HEK293T (cell line): ENCODE measurements around the gene C19orf73.
"Not testable (repeated sequence)": the region's sequence is repeated elsewhere in the genome, so short reads cannot be mapped to it uniquely, and the experiment has no call there.

ENCODE experiments used
- CTCF ChIA-PET: fragments of 350-600 bp; formaldehyde crosslinking; extraction: SDS; loops from one replicate; lab custom pipeline; 2021; ENCODE audit warnings: antibody characterized with exemption, inconsistent platforms; lab: Yijun Ruan, JAX
- POLR2A ChIA-PET: fragments of 350-600 bp; formaldehyde crosslinking; extraction: SDS; loops from one replicate; lab custom pipeline; 2020; ENCODE audit warnings: antibody characterized with exemption, inconsistent platforms; lab: Yijun Ruan, JAX
- DNase-seq: peaks from one replicate; pipeline ENCODE4 v3.0.0; 2012; ENCODE audit warnings: mixed read lengths; ENCODE audit errors: extremely low spot score
- ARNT ChIP-seq: fragments of 450-650 bp; IDR thresholded peaks from 2 replicates; pipeline ENCODE4 v1.6.1; 2017; ENCODE audit warnings: mild to moderate bottlenecking
- BHLHE40 ChIP-seq: fragments of 450-650 bp; IDR thresholded peaks from 2 replicates; pipeline ENCODE4 v1.6.1; 2016; ENCODE audit warnings: mild to moderate bottlenecking, moderate library complexity, borderline replicate concordance
- CTBP1 ChIP-seq: fragments of 450-650 bp; IDR thresholded peaks from 2 replicates; pipeline ENCODE4 v1.6.1; 2016; ENCODE audit warnings: borderline replicate concordance
- ELF4 ChIP-seq: fragments of 450-650 bp; IDR thresholded peaks from 2 replicates; pipeline ENCODE4 v1.6.1; 2017; ENCODE audit warnings: antibody characterized with exemption
- FOXA1 ChIP-seq: fragments of 450-650 bp; IDR thresholded peaks from 2 replicates; pipeline ENCODE4 v1.6.1; 2016; ENCODE audit warnings: mild to moderate bottlenecking
- FOXK2 ChIP-seq: fragments of 450-650 bp; IDR thresholded peaks from 2 replicates; pipeline ENCODE4 v1.6.1; 2016; ENCODE audit warnings: mild to moderate bottlenecking
- FOXM1 ChIP-seq: fragments of 450-650 bp; IDR thresholded peaks from 2 replicates; pipeline ENCODE4 v1.6.1; 2017; ENCODE audit warnings: mild to moderate bottlenecking, borderline replicate concordance
- HDGF ChIP-seq: fragments of 450-650 bp; IDR thresholded peaks from 2 replicates; pipeline ENCODE4 v1.6.1; 2017; ENCODE audit warnings: antibody characterized with exemption, borderline replicate concordance
- L3MBTL2 ChIP-seq: fragments of 450-650 bp; conservative IDR thresholded peaks from 2 replicates; pipeline ENCODE4 v1.6.1; 2016; ENCODE audit warnings: mild to moderate bottlenecking
- LEF1 ChIP-seq: fragments of 450-650 bp; IDR thresholded peaks from 2 replicates; pipeline ENCODE4 v1.6.1; 2017; ENCODE audit warnings: mild to moderate bottlenecking, borderline replicate concordance
- NFRKB ChIP-seq: fragments of 450-650 bp; IDR thresholded peaks from 2 replicates; pipeline ENCODE4 v1.6.1; 2016; ENCODE audit warnings: mild to moderate bottlenecking, moderate library complexity
- SP1 ChIP-seq: fragments of 450-650 bp; IDR thresholded peaks from 2 replicates; pipeline ENCODE4 v1.6.1; 2017
- SUZ12 ChIP-seq: fragments of 450-650 bp; IDR thresholded peaks from 2 replicates; pipeline ENCODE4 v1.6.1; 2016; ENCODE audit warnings: mild to moderate bottlenecking
- TARDBP ChIP-seq: fragments of 450-650 bp; IDR thresholded peaks from 2 replicates; pipeline ENCODE4 v1.6.1; 2016
- ZNF384 ChIP-seq: fragments of 450-650 bp; IDR thresholded peaks from 2 replicates; pipeline ENCODE4 v1.6.1; 2016
- TF ChIP-seq, protein P1 (sequence below): fragments of 450-650 bp; IDR thresholded peaks from 2 replicates; pipeline ENCODE4 v1.6.1; 2016

C19orf73 gene

DNA sequence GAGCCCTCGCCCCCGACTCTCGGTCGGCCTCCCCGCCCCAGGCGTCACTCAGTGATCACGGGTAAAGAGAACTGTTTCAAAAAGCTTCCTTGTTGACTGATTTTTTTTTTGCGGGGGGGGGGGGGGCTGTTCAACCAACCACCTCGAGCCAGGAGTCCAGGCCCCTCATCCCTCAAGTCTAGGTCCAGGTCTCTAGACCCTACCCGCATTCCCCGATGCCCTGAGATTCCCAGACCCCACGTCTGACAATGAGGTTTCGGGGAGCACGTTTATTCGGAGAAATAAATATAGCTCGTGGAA is 32.0 kb upstream of the C19orf73 start:
- POLR2A ChIA-PET: interaction anchor here (0.6 to 1.4 kb wide), 4 partner anchors 8 to 45 kb away, joined by 3 to 6 read pairs (median 4); no protein-coding TSS in a partner anchor
- DNase-seq: no peak
- CTCF ChIA-PET: interaction anchor here (2.0 kb wide), 1 partner anchor 48 kb away, joined by 5 read pairs; no protein-coding TSS in a partner anchor
- no peak for TF ChIP-seq NFRKB
- no peak for TF ChIP-seq LEF1
- TF ChIP-seq CTBP1: no peak
- no peak for TF ChIP-seq FOXK2
- no peak for TF ChIP-seq FOXA1
- no peak for TF ChIP-seq ZNF384

DNA sequence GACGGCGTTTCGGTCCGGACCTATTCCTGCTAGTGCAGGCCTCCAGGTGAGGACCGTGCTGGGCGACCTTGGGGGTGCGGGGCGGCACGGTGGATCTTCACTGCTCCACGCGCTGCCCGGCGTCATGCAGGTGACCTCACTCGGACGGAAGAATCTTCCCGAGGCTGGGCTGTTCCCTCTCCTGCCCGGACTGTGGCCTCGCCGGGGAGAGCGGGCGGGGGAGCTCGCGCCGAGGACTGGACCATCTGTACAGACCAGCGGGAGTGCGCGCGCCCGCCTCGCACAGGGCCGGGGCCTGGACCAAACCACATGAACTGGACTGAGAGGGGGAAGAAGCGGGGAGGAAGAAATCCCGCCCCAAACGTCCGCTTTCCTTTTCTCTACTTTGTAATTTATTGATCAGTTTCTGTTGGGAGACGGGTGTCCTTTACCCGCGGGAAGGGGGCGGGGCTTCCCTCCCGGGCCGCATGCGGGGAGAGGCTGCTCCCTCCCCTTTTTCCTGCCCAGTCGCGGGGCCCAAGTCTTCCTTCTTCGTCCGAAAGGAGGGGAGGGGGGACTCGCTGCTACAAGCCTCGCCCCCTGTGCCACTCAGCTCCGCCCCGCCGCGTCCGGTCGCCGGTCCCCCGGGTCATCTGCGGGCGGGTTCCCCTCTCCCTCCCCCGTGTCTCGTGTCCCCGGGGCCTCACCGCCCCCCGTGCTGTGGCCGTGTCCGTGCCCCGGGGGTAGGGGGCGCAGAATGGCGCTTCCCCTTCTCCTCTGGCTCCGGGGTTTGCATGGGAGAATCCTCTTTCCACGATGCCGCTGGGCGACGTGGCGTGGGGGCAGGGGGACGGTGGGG is 31.4 kb upstream of the C19orf73 start:
- no peak for TF ChIP-seq ARNT
- TF ChIP-seq BHLHE40: peak; percentile 79
- TF ChIP-seq TARDBP: no peak
- TF ChIP-seq ZNF384: no peak
- TF ChIP-seq, protein P1, sequence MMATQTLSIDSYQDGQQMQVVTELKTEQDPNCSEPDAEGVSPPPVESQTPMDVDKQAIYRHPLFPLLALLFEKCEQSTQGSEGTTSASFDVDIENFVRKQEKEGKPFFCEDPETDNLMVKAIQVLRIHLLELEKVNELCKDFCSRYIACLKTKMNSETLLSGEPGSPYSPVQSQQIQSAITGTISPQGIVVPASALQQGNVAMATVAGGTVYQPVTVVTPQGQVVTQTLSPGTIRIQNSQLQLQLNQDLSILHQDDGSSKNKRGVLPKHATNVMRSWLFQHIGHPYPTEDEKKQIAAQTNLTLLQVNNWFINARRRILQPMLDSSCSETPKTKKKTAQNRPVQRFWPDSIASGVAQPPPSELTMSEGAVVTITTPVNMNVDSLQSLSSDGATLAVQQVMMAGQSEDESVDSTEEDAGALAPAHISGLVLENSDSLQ: peak; percentile 92
- no peak for TF ChIP-seq LEF1
- no peak for TF ChIP-seq NFRKB
- TF ChIP-seq ELF4: no peak
- TF ChIP-seq L3MBTL2: peak; percentile 48; the same call in 1 of the 2 replicates
- no peak for TF ChIP-seq SP1
- no peak for TF ChIP-seq FOXA1
- no peak for TF ChIP-seq CTBP1
- no peak for TF ChIP-seq HDGF
- peak; percentile 81; the same call in 1 of the 2 replicates for TF ChIP-seq FOXM1
- TF ChIP-seq SUZ12: no peak
- no peak for TF ChIP-seq FOXK2
- POLR2A ChIA-PET: interaction anchor here (0.6 to 2.3 kb wide), 14 partner anchors 9 to 303 kb away, joined by 3 to 16 read pairs (median 4); partner anchors contain the start of genes ALDH16A1, GYS1, LIN7B and RUVBL2
- peak; percentile 75 for DNase-seq
- CTCF ChIA-PET: interaction anchor here (1.0 to 2.7 kb wide), 3 partner anchors 49 to 151 kb away, joined by 3 to 11 read pairs (median 5); no protein-coding TSS in a partner anchor

DNA sequence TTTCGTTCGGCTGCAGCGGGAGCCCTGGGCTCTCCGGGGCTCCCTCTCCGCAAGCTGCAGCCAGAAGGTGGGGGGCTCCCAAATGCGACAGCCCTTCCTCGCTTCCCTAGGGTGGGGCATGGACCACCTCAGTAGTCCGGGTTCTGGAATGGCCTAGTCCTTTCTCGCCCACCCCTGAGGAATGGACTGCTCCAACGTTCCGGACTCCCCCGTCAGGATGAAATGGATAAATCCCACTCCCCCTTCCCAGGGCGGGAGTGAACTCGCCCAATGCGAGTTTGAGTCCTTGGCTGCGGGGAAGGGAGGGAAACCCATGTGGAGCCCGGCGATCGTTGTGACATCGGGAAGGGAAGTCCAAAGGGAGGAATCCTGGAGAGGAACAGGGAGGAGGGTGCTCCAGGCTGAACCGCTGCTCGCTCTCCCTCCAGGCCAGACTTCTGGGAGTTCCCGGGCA is 30.7 kb upstream of the C19orf73 start:
- POLR2A ChIA-PET: interaction anchor here (1.0 to 2.3 kb wide), 9 partner anchors 10 to 156 kb away, joined by 3 to 16 read pairs (median 4); partner anchors contain the start of genes GYS1, LIN7B and RUVBL2
- CTCF ChIA-PET: interaction anchor here (1.0 to 2.7 kb wide), 3 partner anchors 49 to 150 kb away, joined by 3 to 11 read pairs (median 5); no protein-coding TSS in a partner anchor
- TF ChIP-seq, protein P1: no peak
- TF ChIP-seq SUZ12 (no peak), SP1 (no peak), BHLHE40 (peak; percentile 84), FOXK2 (no peak), FOXM1 (peak; percentile 93), TARDBP (no peak), FOXA1 (no peak), ELF4 (no peak), ARNT (no peak), HDGF (no peak), NFRKB (no peak), CTBP1 (no peak), ZNF384 (no peak), L3MBTL2 (peak; percentile 80), LEF1 (no peak)
- DNase-seq: peak; percentile 68

DNA sequence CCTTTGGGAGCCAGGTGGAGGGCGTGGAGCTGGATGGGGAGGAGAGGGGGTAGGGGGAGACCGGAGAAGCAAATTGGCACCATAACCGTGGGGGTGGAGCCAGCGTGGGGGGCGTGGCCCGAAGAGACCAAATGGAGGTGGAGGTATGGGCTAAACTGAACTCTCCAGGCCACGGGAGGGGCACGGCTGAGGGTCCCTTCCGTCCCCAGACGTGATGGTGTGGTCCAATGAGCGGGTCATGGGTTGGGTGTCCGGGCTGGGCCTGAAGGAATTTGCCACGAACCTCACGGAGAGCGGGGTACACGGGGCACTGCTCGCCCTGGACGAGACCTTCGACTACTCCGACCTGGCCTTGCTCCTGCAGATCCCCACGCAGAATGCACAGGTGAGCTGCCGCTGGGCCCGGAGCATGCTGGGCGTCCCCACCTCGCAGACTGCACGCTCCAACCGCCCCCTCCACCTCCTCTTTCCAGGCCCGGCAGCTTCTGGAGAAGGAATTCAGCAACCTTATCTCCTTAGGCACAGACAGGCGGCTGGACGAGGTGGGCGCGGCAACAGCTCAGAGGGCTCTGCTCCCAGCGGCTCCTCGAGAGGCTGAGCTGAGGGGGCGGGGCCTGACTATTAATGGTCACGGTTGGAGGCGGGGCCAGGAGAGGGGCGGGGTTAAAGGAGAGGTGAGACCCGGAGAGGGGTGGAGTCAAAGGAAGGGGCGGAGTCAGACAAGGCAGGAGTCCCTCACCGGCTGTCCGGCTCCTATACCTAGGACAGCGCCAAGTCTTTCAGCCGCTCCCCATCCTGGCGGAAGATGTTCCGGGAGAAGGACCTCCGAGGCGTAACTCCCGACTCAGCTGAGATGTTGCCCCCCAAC is 30.1 kb upstream of the C19orf73 start:
- CTCF ChIA-PET: interaction anchor here (1.0 to 2.7 kb wide), 3 partner anchors 50 to 51 kb away, joined by 5 to 11 read pairs (median 6); no protein-coding TSS in a partner anchor
- TF ChIP-seq SP1: no peak
- TF ChIP-seq, protein P1: no peak
- TF ChIP-seq FOXK2: no peak
- TF ChIP-seq BHLHE40: no peak
- no peak for TF ChIP-seq NFRKB
- TF ChIP-seq ELF4: no peak
- DNase-seq: peak; percentile 93
- POLR2A ChIA-PET: interaction anchor here (1.0 to 2.4 kb wide), 6 partner anchors 21 to 156 kb away, joined by 3 to 16 read pairs (median 8); partner anchors contain the start of genes GYS1, LIN7B and RUVBL2

DNA sequence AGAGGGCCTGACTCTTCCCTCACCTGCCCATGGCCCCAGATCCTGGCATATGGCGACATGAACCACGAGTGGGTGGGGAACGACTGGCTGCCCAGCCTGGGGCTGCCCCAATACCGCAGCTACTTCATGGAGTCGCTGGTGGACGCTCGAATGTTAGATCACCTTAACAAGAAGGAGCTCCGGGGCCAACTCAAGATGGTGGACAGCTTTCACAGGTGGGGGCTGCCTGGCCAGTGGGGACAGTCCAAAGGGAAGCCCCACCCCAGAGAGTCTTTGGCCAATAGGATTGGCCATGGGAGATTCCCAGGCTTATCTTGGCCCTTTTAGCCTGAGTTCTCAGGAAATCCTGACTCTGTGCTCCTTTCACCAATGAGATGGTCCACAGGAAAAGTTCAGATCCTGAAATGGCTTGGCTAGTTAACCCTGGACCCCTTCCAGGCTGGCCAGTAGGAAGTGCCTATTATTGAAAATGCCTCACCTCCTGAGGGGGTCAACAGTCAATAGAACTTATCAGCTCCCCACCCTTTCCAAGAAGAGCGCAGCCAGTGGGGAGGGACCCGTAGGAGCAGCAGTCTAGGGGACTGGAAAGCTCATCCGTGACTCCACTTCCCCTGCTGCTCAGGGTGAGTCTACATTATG is 29.2 kb upstream of the C19orf73 start:
- ChIA-PET CTCF (interaction anchor here (1.0 to 2.7 kb wide), 2 partner anchors 50 to 51 kb away, joined by 6 to 11 read pairs; no protein-coding TSS in a partner anchor), POLR2A (interaction anchor here (2.0 to 2.4 kb wide), 3 partner anchors 20 to 50 kb away, joined by 8 to 16 read pairs (median 11); partner anchors contain the start of gene LIN7B)
- TF ChIP-seq CTBP1 (no peak), BHLHE40 (no peak), LEF1 (no peak), ZNF384 (no peak), ARNT (no peak), FOXM1 (no peak), NFRKB (no peak), SP1 (no peak)
- DNase-seq: no peak

DNA sequence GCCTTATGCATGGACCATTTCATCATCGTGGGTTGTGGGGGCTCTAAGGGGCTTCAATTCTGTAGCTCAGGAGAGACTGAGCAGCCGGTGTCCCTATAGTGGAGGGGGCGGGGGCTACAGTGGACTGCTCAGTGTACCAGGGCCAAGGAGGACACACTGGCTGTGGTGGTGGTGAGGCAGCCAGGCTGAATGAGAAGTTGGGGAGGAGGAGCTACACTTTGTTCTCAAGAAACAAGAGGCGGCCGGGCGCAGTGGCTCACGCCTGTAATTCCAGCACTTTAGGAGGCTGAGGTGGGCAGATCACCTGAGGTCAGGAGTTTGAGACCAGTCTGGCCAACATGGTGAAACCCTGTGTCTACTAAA is 27.4 kb upstream of the C19orf73 start:
- CTCF ChIA-PET: interaction anchor here (0.5 to 1.6 kb wide), 8 partner anchors 18 to 368 kb away, joined by 3 to 6 read pairs (median 4); no protein-coding TSS in a partner anchor
- DNase-seq, POLR2A ChIA-PET: not testable (repeated sequence)
